Measurements from ENCODE around the gene NMNAT2. TPM values are rescaled to one million over a fixed set of nuclear protein-coding genes. Genes with fewer than 3 reads are reported as not detected.

NMNAT2 gene
- total and polyA plus RNA-seq, 2 donors (not counting 3 experiments of a cell fraction or from before 2014, with no cell fraction given), result 0.28 to 0.38 TPM

DNA sequence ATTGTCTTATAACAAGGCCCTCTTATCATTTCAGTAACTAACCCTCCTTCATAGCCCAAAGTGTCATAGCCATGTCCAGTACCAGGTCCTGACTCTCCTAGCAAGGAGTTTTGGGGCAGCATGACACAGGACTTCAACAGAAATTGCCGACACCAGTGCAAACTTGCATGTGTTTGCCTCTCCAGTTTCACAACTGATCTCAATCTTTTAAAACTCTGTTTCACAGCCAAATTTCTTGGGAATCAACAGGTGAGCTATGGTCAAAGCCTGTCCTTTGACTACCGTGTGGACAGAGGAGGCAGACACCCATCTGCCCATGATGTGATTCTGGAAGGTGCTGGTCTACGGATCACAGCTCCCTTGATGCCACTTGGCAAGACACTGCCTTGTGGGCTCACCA lies 195.3 kb downstream of the NMNAT2 start:
- dilution Hi-C loops (cut with MboI; ENCODE audit: extremely low pct_ligation_motif_present, low sequenced_read_pairs), result no loop called here
- no peaks in the 10 kb centered on the region for H3K36me3 ChIP-seq (ENCODE audit: control insufficient read depth in 2 of 2, extremely low read depth in 1 of 2, insufficient read depth in 2 of 2, low read length in 2 of 2)
- no peaks in the 10 kb centered on the region for H4K20me1 ChIP-seq (replicated peaks; ENCODE audit: control insufficient read depth, extremely low read depth, insufficient read depth, low read length)
- no peaks in the 10 kb centered on the region for H3K79me2 ChIP-seq (ENCODE audit: control insufficient read depth, insufficient read depth, low read length)
- no peaks in the 10 kb centered on the region for H3K27me3 ChIP-seq (ENCODE audit: control insufficient read depth in 2 of 2, insufficient read depth in 2 of 2, low read length in 2 of 2)
- TF ChIP-seq POLR2AphosphoS5 (IDR thresholded peaks at IDR 0.05; ENCODE audit: insufficient read depth, low read depth, low read length) (no peak), EZH2 (IDR thresholded peaks at IDR 0.05; ENCODE audit: borderline replicate concordance, low read depth, low read length, severe bottlenecking) (no peak), GATA2 (IDR thresholded peaks at IDR 0.05; ENCODE audit: insufficient read depth, insufficient read length, low read depth, low read length) (no peak), MYC (IDR thresholded peaks at IDR 0.05; ENCODE audit: low read depth, low read length) (no peak), FOS (IDR thresholded peaks at IDR 0.05; ENCODE audit: borderline replicate concordance, insufficient read depth, low read length) (no peak), POLR2A (IDR thresholded peaks at IDR 0.05; ENCODE audit: low read depth, low read length) (no peak), JUN (IDR thresholded peaks at IDR 0.05; ENCODE audit: borderline replicate concordance, insufficient read depth, insufficient read length, low read depth) (no peak)
- TF ChIP-seq, protein P1, sequence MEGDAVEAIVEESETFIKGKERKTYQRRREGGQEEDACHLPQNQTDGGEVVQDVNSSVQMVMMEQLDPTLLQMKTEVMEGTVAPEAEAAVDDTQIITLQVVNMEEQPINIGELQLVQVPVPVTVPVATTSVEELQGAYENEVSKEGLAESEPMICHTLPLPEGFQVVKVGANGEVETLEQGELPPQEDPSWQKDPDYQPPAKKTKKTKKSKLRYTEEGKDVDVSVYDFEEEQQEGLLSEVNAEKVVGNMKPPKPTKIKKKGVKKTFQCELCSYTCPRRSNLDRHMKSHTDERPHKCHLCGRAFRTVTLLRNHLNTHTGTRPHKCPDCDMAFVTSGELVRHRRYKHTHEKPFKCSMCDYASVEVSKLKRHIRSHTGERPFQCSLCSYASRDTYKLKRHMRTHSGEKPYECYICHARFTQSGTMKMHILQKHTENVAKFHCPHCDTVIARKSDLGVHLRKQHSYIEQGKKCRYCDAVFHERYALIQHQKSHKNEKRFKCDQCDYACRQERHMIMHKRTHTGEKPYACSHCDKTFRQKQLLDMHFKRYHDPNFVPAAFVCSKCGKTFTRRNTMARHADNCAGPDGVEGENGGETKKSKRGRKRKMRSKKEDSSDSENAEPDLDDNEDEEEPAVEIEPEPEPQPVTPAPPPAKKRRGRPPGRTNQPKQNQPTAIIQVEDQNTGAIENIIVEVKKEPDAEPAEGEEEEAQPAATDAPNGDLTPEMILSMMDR (IDR thresholded peaks at IDR 0.05; ENCODE audit: extremely low read depth in 1 of 2, insufficient read depth in 1 of 2, low read depth in 1 of 2, low read length in 2 of 2), result no peak
- TF ChIP-seq, protein P2, sequence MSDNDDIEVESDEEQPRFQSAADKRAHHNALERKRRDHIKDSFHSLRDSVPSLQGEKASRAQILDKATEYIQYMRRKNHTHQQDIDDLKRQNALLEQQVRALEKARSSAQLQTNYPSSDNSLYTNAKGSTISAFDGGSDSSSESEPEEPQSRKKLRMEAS (IDR thresholded peaks at IDR 0.05; ENCODE audit: insufficient read depth, insufficient read length), result no peak
- ChIA-PET CTCF (interaction anchor here (6.3 kb wide), 1 partner anchor 12 kb away, joined by 37 read pairs; no protein-coding TSS in a partner anchor), POLR2A (no interaction called here)
- no peaks in the 10 kb centered on the region for H3K9me3 ChIP-seq (replicated peaks; ENCODE audit: control insufficient read depth, insufficient read depth, low read length)
- no TSS peak for BruUV-seq (replicated peaks)
- DNase-seq (ENCODE audit: low read depth, low spot score), result no peak
- no peak overlapping the region for H3K27ac ChIP-seq (ENCODE audit: insufficient read depth, low read depth, low read length)
- FAIRE-seq, result peak; percentile 12
- no peaks in the 10 kb centered on the region for H3K9me1 ChIP-seq (replicated peaks; ENCODE audit: control insufficient read depth, extremely low read depth, insufficient read depth, low read length)
- H3K4me1 ChIP-seq (ENCODE audit: control insufficient read depth, extremely low read depth, insufficient read depth, low read length), result peaks cover 4% of the 10 kb centered on the region
- H2AFZ ChIP-seq (ENCODE audit: low read depth, low read length), result no peak overlapping the region
- H3K9ac ChIP-seq (replicated peaks; ENCODE audit: extremely low read depth, insufficient read depth, low read length), result no peak overlapping the region
- no peak overlapping the region for H3K4me3 ChIP-seq (replicated peaks in 1 of 3; ENCODE audit: insufficient read depth in 1 of 3, low read depth in 1 of 3, low read length in 3 of 3)
- intact Hi-C loops (cut with micrococcal nuclease), result no loop called here
- H3K4me2 ChIP-seq (ENCODE audit: insufficient read depth, low read length), result no peak overlapping the region
